Mammary epithelial cell (primary cell): ENCODE results near the gene POU4F3.

ENCODE experiments used
- CTCF ChIP-seq, 2 donors: IDR thresholded peaks in 1 of 2; conservative IDR thresholded peaks in 1 of 2; 2 replicates each; pipeline ENCODE4 v1.5.1; 2011 to 2012; ENCODE audit warnings: inconsistent platforms in 2 of 2, low read length in 2 of 2, mild to moderate bottlenecking in 2 of 2, control low read depth in 1 of 2, low read depth in 1 of 2; ENCODE audit not compliant: insufficient read depth in 1 of 2; ENCODE audit errors: extremely low read depth in 1 of 2
- EZH2 ChIP-seq: IDR thresholded peaks from 2 replicates; pipeline ENCODE4 v1.6.1; 2012; ENCODE audit warnings: low read length, inconsistent platforms, borderline replicate concordance

- TF ChIP-seq CTCF (conservative IDR thresholded peaks at IDR 0.05 in 1 of 2, IDR thresholded peaks at IDR 0.05 in 1 of 2; ENCODE audit: extremely low read depth in 1 of 2, insufficient read depth in 1 of 2, low read depth in 1 of 2, low read length in 2 of 2) (no peak), EZH2 (no peak)
These were observed 27.4 kb upstream of the POU4F3 start for GRCh38 chr5:146311278-146311677.
